ENCODE data around the gene FBXO10.
A peak's percentile ranks its signal among the peaks of the same experiment; 100 is the strongest.
"Not testable (repeated sequence)": the region's sequence is repeated elsewhere in the genome, so short reads cannot be mapped to it uniquely, and the experiment has no call there.

Gene FBXO10

DNA sequence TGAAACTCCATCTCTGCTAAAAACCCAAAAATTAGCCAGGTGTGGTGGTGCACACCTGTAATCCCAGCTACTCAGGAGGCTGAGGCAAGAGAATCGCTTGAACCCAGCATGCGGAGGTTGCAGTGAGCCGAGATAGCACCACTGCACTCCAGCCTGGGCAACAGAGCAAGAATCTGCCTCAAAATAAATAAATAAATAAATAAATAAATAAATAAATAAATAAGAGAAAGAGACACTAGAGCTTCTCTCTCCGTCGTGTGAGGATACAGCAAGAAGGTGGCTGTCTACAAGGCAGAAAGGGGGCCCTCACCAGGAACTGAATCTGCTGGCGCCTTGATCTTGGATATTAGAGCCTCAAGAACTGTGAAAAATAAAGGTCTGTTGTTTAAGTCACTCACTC, 102.2 kb downstream of the FBXO10 start:
- DNase-seq = not testable (repeated sequence)

- DNase-seq = no peak
Measured at GRCh38 chr9:37471942-37472684, 104.1 kb downstream of the FBXO10 start.

- DNase-seq = no peak
Measured at GRCh38 chr9:37468620-37469019, 107.6 kb downstream of the FBXO10 start.

GRCh38 chr9:37467530-37467929, 108.7 kb downstream of the FBXO10 start:
- DNase-seq = not testable (repeated sequence)

DNA sequence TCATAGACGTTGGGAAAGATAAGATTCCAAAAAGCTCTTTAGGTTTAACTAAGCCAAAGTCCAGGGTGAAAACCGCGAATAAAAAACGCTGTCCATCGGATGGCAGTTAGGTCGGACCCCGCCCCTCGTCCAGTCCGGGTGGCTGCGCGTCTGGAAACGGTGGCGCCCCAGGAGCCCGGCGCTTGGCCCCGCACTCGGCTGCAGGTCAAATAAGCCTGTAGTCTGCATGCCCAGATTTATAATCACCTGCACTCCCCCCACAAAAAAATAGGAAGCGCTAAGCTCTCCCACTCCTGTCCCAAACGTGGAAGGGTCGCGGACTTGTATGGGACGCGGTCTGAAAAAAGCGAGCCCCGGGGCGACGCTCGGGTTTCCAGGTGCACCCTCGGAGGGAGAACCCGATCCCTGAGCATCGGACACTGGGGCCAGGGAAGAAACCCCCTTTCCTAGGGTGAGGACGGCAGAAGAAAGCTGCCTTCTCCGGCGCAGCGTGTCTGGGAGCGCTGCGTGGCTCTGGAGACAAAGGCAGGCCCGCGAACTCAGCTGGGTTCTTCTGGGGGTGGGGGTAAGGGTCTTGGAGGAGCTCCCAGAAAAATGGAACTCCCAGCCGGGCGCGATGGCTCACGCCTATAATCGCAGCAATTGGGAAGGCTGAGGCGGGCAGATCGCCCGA, 110.0 kb downstream of the FBXO10 start:
- peak; percentile 33 for DNase-seq

- peak; percentile 99 for DNase-seq
Measured at GRCh38 chr9:37465249-37466036, 110.7 kb downstream of the FBXO10 start, which contains the start of gene ZBTB5. TSS of gene ZBTB5 (minus strand) at chr9:37465450. CDS start at chr9:37442551, 22,899 bp downstream.

GRCh38 chr9:37464426-37465248, 111.5 kb downstream of the FBXO10 start:
- DNase-seq = peak; percentile 69

GRCh38 chr9:37464006-37464405, 112.2 kb downstream of the FBXO10 start:
- no peak for DNase-seq
